ENCODE measurements around the gene LEMD3.

LEMD3 gene

DNA sequence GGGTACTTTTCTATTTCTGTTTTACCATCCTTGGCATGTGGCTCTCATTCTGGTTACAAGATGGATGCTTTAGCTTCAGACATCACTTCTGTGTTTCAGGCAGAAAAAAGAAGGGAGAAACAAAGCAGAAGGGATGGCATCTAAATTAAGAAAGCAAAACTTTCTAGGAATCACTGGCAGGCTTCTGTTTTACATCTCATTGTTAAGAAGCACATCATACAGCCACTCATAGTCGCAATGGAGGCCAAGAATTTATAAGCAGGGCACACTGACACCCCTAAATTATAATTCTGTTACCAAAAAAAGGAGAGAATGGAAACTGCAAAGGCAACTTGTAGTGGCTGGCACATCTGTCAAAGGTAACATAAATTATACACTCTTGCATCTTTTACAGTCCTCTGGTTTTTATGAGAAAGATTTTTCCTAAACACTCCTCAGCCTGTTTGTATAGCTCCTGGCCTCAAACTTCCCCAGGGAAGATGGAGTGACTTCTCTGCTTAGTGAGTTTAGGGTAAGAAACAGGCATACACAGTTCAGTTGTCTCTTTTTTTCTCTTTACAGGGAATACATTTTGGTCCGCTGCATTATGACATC lies 22.0 kb upstream of the LEMD3 start:
- H3K23ac ChIP-seq (ENCODE audit: low read length): no peak overlapping the region
- H4K8ac ChIP-seq (ENCODE audit: low read depth, low read length): no peak overlapping the region

DNA sequence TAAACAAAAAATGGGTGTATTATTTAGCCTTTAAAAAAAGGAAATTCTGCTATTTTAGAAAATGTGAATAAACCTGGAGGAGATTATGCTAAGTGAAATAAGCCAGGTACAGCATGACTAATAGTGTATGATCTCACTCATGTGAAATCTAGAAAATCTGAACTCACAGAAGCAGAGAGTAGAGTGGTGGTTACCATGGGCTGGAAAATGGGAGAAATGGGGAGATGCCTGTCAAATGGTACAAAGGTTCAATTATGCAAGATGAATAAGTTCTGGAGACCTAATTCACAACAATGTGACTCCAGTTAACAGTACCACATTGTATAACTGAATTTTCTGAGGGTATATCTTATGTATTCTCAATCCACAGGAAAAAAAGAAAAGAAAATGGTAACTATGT lies 17.4 kb upstream of the LEMD3 start:
- no peak overlapping the region for H3K4me3 ChIP-seq (ENCODE audit: low read length)
- H2BK120ac ChIP-seq (ENCODE audit: low read depth, low read length): no peak overlapping the region
- H3K79me1 ChIP-seq (ENCODE audit: low read length): no peaks in the 10 kb centered on the region
- no peak overlapping the region for H2BK5ac ChIP-seq (ENCODE audit: low read length)
- no peak overlapping the region for H4K8ac ChIP-seq (ENCODE audit: low read depth, low read length)
- no peak overlapping the region for H3K27ac ChIP-seq (ENCODE audit: low read depth, low read length)
- H3K27me3 ChIP-seq (ENCODE audit: insufficient read depth, low read length, poor library complexity): no peaks in the 10 kb centered on the region
- peak; percentile 38 for DNase-seq
- no peak overlapping the region for H2AK5ac ChIP-seq (ENCODE audit: low read length)
- H3K56ac ChIP-seq (ENCODE audit: low read length): no peak overlapping the region
- no peaks in the 10 kb centered on the region for H3K79me2 ChIP-seq (ENCODE audit: control insufficient read depth, insufficient read depth, low read length)
- no peaks in the 10 kb centered on the region for H3K4me1 ChIP-seq (ENCODE audit: control insufficient read depth, low read depth, low read length)
- H4K5ac ChIP-seq (ENCODE audit: low read length): no peak overlapping the region
- H3K4me2 ChIP-seq (ENCODE audit: low read length): no peak overlapping the region
- H2BK15ac ChIP-seq (replicated peaks; ENCODE audit: low read depth): no peak overlapping the region
- no peak overlapping the region for H3K9ac ChIP-seq (ENCODE audit: low read length)
- H3K23ac ChIP-seq (ENCODE audit: low read length): no peak overlapping the region
- H3K4ac ChIP-seq (ENCODE audit: low read depth, low read length): no peak overlapping the region
- no peaks in the 10 kb centered on the region for H3K36me3 ChIP-seq (ENCODE audit: control insufficient read depth, insufficient read depth, low read length)
- H3K18ac ChIP-seq (ENCODE audit: low read length): no peak overlapping the region

More for the DNA sequence above, 22.0 kb upstream of the LEMD3 start:
- H3K79me2 ChIP-seq (ENCODE audit: control insufficient read depth, insufficient read depth, low read length): no peaks in the 10 kb centered on the region
- H3K56ac ChIP-seq (ENCODE audit: low read length): no peak overlapping the region
- H2BK120ac ChIP-seq (ENCODE audit: low read depth, low read length): no peak overlapping the region
- H2BK5ac ChIP-seq (ENCODE audit: low read length): no peak overlapping the region
- H3K4me1 ChIP-seq (ENCODE audit: control insufficient read depth, low read depth, low read length): no peaks in the 10 kb centered on the region
- no peak overlapping the region for H2BK15ac ChIP-seq (replicated peaks; ENCODE audit: low read depth)
- H2AK5ac ChIP-seq (ENCODE audit: low read length): no peak overlapping the region
- H3K27ac ChIP-seq (ENCODE audit: low read depth, low read length): no peak overlapping the region
- no peak for DNase-seq
- H3K79me1 ChIP-seq (ENCODE audit: low read length): no peaks in the 10 kb centered on the region
- no peak overlapping the region for H4K5ac ChIP-seq (ENCODE audit: low read length)
- H3K18ac ChIP-seq (ENCODE audit: low read length): no peak overlapping the region
- no CpG with 5 or more reads among the region's 2 CpGs for WGBS (ENCODE audit: extremely low coverage, insufficient coverage, low lambda C conversion rate)
- no peaks in the 10 kb centered on the region for H3K27me3 ChIP-seq (ENCODE audit: insufficient read depth, low read length, poor library complexity)
- no peak overlapping the region for H3K4me2 ChIP-seq (ENCODE audit: low read length)
- no peak overlapping the region for H3K9ac ChIP-seq (ENCODE audit: low read length)
- H3K36me3 ChIP-seq (ENCODE audit: control insufficient read depth, insufficient read depth, low read length): no peaks in the 10 kb centered on the region
- no peak overlapping the region for H3K4me3 ChIP-seq (ENCODE audit: low read length)
- H3K4ac ChIP-seq (ENCODE audit: low read depth, low read length): no peak overlapping the region

DNA sequence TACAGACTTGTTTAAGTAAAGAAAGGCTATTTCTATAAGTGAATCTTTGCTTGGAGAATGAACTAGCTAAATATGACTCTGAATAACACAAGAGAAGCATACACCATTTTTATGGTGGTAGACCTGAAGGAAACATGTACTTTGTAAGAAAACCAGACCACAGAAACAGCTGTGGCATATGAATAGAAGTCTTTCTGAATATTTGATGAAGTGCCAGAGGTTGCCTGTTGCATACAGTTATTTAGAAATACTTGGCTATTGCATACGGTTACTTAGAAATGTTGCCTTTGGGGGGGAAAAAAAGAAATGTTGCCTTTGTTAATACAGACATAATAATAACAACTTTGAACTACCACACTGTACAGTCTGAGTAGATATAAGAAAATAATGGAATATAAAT lies 16.8 kb upstream of the LEMD3 start:
- H2BK15ac ChIP-seq (replicated peaks; ENCODE audit: low read depth): no peak overlapping the region
- no peak overlapping the region for H3K56ac ChIP-seq (ENCODE audit: low read length)
- no peak overlapping the region for H3K18ac ChIP-seq (ENCODE audit: low read length)
- H3K4ac ChIP-seq (ENCODE audit: low read depth, low read length): no peak overlapping the region
- H2AK5ac ChIP-seq (ENCODE audit: low read length): no peak overlapping the region
- no peak overlapping the region for H3K4me2 ChIP-seq (ENCODE audit: low read length)
- H2BK5ac ChIP-seq (ENCODE audit: low read length): no peak overlapping the region
- no peak overlapping the region for H3K4me3 ChIP-seq (ENCODE audit: low read length)
- H3K27ac ChIP-seq (ENCODE audit: low read depth, low read length): no peak overlapping the region
- H4K8ac ChIP-seq (ENCODE audit: low read depth, low read length): no peak overlapping the region
- DNase-seq: no peak
- WGBS (ENCODE audit: extremely low coverage, insufficient coverage, low lambda C conversion rate): no CpG with 5 or more reads among the region's 1 CpG
- no peaks in the 10 kb centered on the region for H3K36me3 ChIP-seq (ENCODE audit: control insufficient read depth, insufficient read depth, low read length)
- no peak overlapping the region for H2BK120ac ChIP-seq (ENCODE audit: low read depth, low read length)
- H3K27me3 ChIP-seq (ENCODE audit: insufficient read depth, low read length, poor library complexity): no peaks in the 10 kb centered on the region
- H3K23ac ChIP-seq (ENCODE audit: low read length): no peak overlapping the region
- no peak overlapping the region for H4K5ac ChIP-seq (ENCODE audit: low read length)
- H3K9ac ChIP-seq (ENCODE audit: low read length): no peak overlapping the region
- no peaks in the 10 kb centered on the region for H3K79me2 ChIP-seq (ENCODE audit: control insufficient read depth, insufficient read depth, low read length)
- no peaks in the 10 kb centered on the region for H3K4me1 ChIP-seq (ENCODE audit: control insufficient read depth, low read depth, low read length)
- H3K79me1 ChIP-seq (ENCODE audit: low read length): no peaks in the 10 kb centered on the region

DNA sequence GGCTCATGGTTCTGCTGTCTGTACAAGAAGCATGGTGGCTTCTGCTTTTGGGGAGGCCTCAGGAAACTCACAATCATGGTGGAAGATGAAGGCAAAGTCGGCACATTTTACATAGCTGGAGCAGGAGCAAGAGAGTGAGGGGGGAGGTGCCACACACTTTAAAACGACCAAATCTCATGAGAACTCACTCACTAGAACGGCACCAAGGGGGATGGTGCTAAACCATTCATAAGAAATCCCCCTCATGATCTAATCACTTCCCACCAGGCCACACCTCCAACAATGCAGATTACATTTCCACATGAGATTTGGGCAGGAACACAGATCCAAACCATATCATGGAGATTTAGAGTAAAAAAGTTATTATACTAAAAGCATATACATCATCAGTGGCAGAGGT lies 13.6 kb upstream of the LEMD3 start:
- no peak overlapping the region for H3K18ac ChIP-seq (ENCODE audit: low read length)
- H3K27ac ChIP-seq (ENCODE audit: low read depth, low read length): no peak overlapping the region
- no peak overlapping the region for H3K4me2 ChIP-seq (ENCODE audit: low read length)
- no CpG with 5 or more reads among the region's 3 CpGs for WGBS (ENCODE audit: extremely low coverage, insufficient coverage, low lambda C conversion rate)
- no peaks in the 10 kb centered on the region for H3K36me3 ChIP-seq (ENCODE audit: control insufficient read depth, insufficient read depth, low read length)
- no peak overlapping the region for H4K8ac ChIP-seq (ENCODE audit: low read depth, low read length)
- H3K9ac ChIP-seq (ENCODE audit: low read length): no peak overlapping the region
- no peak overlapping the region for H2BK120ac ChIP-seq (ENCODE audit: low read depth, low read length)
- H3K23ac ChIP-seq (ENCODE audit: low read length): no peak overlapping the region
- H2BK5ac ChIP-seq (ENCODE audit: low read length): no peak overlapping the region
- H3K27me3 ChIP-seq (ENCODE audit: insufficient read depth, low read length, poor library complexity): no peaks in the 10 kb centered on the region
- H3K56ac ChIP-seq (ENCODE audit: low read length): no peak overlapping the region
- no peak overlapping the region for H3K4ac ChIP-seq (ENCODE audit: low read depth, low read length)
- H3K79me1 ChIP-seq (ENCODE audit: low read length): no peaks in the 10 kb centered on the region
- H3K4me1 ChIP-seq (ENCODE audit: control insufficient read depth, low read depth, low read length): no peaks in the 10 kb centered on the region
- DNase-seq: no peak
- no peak overlapping the region for H4K5ac ChIP-seq (ENCODE audit: low read length)
- H2BK15ac ChIP-seq (replicated peaks; ENCODE audit: low read depth): no peak overlapping the region
- no peak overlapping the region for H3K4me3 ChIP-seq (ENCODE audit: low read length)
- no peak overlapping the region for H2AK5ac ChIP-seq (ENCODE audit: low read length)
- H3K79me2 ChIP-seq (ENCODE audit: control insufficient read depth, insufficient read depth, low read length): no peaks in the 10 kb centered on the region

GRCh38 chr12:65156366-65156841 lies 13.0 kb upstream of the LEMD3 start:
- H2BK120ac ChIP-seq (ENCODE audit: low read depth, low read length): no peak overlapping the region
- no peak overlapping the region for H2BK15ac ChIP-seq (replicated peaks; ENCODE audit: low read depth)
- no peak for DNase-seq
- H3K27me3 ChIP-seq (ENCODE audit: insufficient read depth, low read length, poor library complexity): no peaks in the 10 kb centered on the region
- no peak overlapping the region for H3K9ac ChIP-seq (ENCODE audit: low read length)
- H3K27ac ChIP-seq (ENCODE audit: low read depth, low read length): no peak overlapping the region
- H3K4ac ChIP-seq (ENCODE audit: low read depth, low read length): no peak overlapping the region
- no peaks in the 10 kb centered on the region for H3K79me2 ChIP-seq (ENCODE audit: control insufficient read depth, insufficient read depth, low read length)
- no CpG with 5 or more reads among the region's 2 CpGs for WGBS (ENCODE audit: extremely low coverage, insufficient coverage, low lambda C conversion rate)
- H2AK5ac ChIP-seq (ENCODE audit: low read length): no peak overlapping the region
- H3K23ac ChIP-seq (ENCODE audit: low read length): no peak overlapping the region
- no peak overlapping the region for H3K4me3 ChIP-seq (ENCODE audit: low read length)
- H3K4me2 ChIP-seq (ENCODE audit: low read length): no peak overlapping the region
- H2BK5ac ChIP-seq (ENCODE audit: low read length): no peak overlapping the region
- H4K8ac ChIP-seq (ENCODE audit: low read depth, low read length): no peak overlapping the region
- no peaks in the 10 kb centered on the region for H3K79me1 ChIP-seq (ENCODE audit: low read length)
- H3K56ac ChIP-seq (ENCODE audit: low read length): no peak overlapping the region
- peak overlapping the region; percentile 22 for H3K18ac ChIP-seq (ENCODE audit: low read length)
- H4K5ac ChIP-seq (ENCODE audit: low read length): no peak overlapping the region
- no peaks in the 10 kb centered on the region for H3K36me3 ChIP-seq (ENCODE audit: control insufficient read depth, insufficient read depth, low read length)
- H3K4me1 ChIP-seq (ENCODE audit: control insufficient read depth, low read depth, low read length): no peaks in the 10 kb centered on the region

GRCh38 chr12:65157091-65157490 lies 12.3 kb upstream of the LEMD3 start:
- no peak overlapping the region for H4K5ac ChIP-seq (ENCODE audit: low read length)
- no CpG with 5 or more reads among the region's 4 CpGs for WGBS (ENCODE audit: extremely low coverage, insufficient coverage, low lambda C conversion rate)
- no peak overlapping the region for H3K4ac ChIP-seq (ENCODE audit: low read depth, low read length)
- H2BK5ac ChIP-seq (ENCODE audit: low read length): no peak overlapping the region
- H3K23ac ChIP-seq (ENCODE audit: low read length): no peak overlapping the region
- DNase-seq: no peak
- H3K79me2 ChIP-seq (ENCODE audit: control insufficient read depth, insufficient read depth, low read length): no peaks in the 10 kb centered on the region
- no peak overlapping the region for H3K27ac ChIP-seq (ENCODE audit: low read depth, low read length)
- no peak overlapping the region for H3K4me3 ChIP-seq (ENCODE audit: low read length)
- no peaks in the 10 kb centered on the region for H3K36me3 ChIP-seq (ENCODE audit: control insufficient read depth, insufficient read depth, low read length)
- no peaks in the 10 kb centered on the region for H3K79me1 ChIP-seq (ENCODE audit: low read length)
- no peaks in the 10 kb centered on the region for H3K4me1 ChIP-seq (ENCODE audit: control insufficient read depth, low read depth, low read length)
- no peak overlapping the region for H2AK5ac ChIP-seq (ENCODE audit: low read length)
- H3K56ac ChIP-seq (ENCODE audit: low read length): no peak overlapping the region
- H2BK120ac ChIP-seq (ENCODE audit: low read depth, low read length): no peak overlapping the region
- H4K8ac ChIP-seq (ENCODE audit: low read depth, low read length): no peak overlapping the region
- no peak overlapping the region for H2BK15ac ChIP-seq (replicated peaks; ENCODE audit: low read depth)
- H3K18ac ChIP-seq (ENCODE audit: low read length): no peak overlapping the region
- H3K27me3 ChIP-seq (ENCODE audit: insufficient read depth, low read length, poor library complexity): no peaks in the 10 kb centered on the region
- no peak overlapping the region for H3K4me2 ChIP-seq (ENCODE audit: low read length)
- no peak overlapping the region for H3K9ac ChIP-seq (ENCODE audit: low read length)
